GM12878 (cell line): ENCODE data around the gene CRY1. TPM values are rescaled to one million over a fixed set of nuclear protein-coding genes. Genes with fewer than 3 reads are reported as not detected.

ENCODE experiments used
- ATAC-seq: fragments of 200-7000 bp; cut with Tn5 transposase; 3 replicates; pipeline ENCODE4 v1.9.1; 2020; ENCODE audit warnings: mild to moderate bottlenecking, moderate library complexity
- BruUV-seq: library from RNA; stranded (reverse); fragments of 400-500 nt; replicated peaks from 2 replicates; lab custom pipeline; 2021; lab: Mats Ljungman, UMichigan
- CTCF ChIA-PET: fragments of 300-600 bp; sonication (Branson Sonifier 250); formaldehyde crosslinking; extraction: SDS; loops from one replicate; lab custom pipeline; 2021; ENCODE audit warnings: inconsistent platforms; lab: Yijun Ruan, JAX
- POLR2A ChIA-PET: fragments of 350-600 bp; formaldehyde crosslinking; extraction: SDS; loops from one replicate; lab custom pipeline; 2021; ENCODE audit warnings: inconsistent platforms; lab: Charles Lee
- RAD21 ChIA-PET: fragments of 300-600 bp; sonication (Branson Sonifier 250); formaldehyde crosslinking; loops from one replicate; lab custom pipeline; 2023; ENCODE audit warnings: antibody characterized with exemption; ENCODE audit not compliant: unreplicated experiment; lab: Charles Lee
- SMC1A ChIA-PET: fragments of 300-600 bp; sonication (Branson Sonifier 250); formaldehyde crosslinking; loops from one replicate; lab custom pipeline; 2023; ENCODE audit not compliant: unreplicated experiment, uncharacterized antibody; lab: Charles Lee
- DNase-seq: peaks from one replicate; pipeline ENCODE4 v3.0.0-alpha.2; 2011; ENCODE audit warnings: low read depth, low spot score
- FAIRE-seq: peaks from 3 replicates; lab custom pipeline; 2011; peaks lifted over from hg19 to GRCh38; lab: Jason Lieb, UNC
- H2AFZ ChIP-seq: 2 replicates; pipeline ENCODE4 v1.6.0; 2011; ENCODE audit warnings: low read depth, low read length, control low read depth; ENCODE audit not compliant: control insufficient read depth
- H3K27ac ChIP-seq: 2 replicates; pipeline ENCODE4 v1.5.1; 2011; ENCODE audit warnings: control low read depth; ENCODE audit not compliant: control insufficient read depth, insufficient read depth
- H3K27me3 ChIP-seq, 2 experiments: replicated peaks in 1 of 2; 2 replicates each; pipeline versions ENCODE4 v1.6.0 to v1.6.1; 2011; ENCODE audit warnings: low read length in 1 of 2; ENCODE audit not compliant: control insufficient read depth in 2 of 2, insufficient read depth in 2 of 2
- H3K36me3 ChIP-seq, 2 experiments: 2 replicates each; pipeline ENCODE4 v1.5.1; 2011; ENCODE audit warnings: low read length in 1 of 2; ENCODE audit not compliant: control insufficient read depth in 2 of 2, insufficient read depth in 2 of 2
- H3K4me1 ChIP-seq: 2 replicates; pipeline ENCODE4 v1.6.1; 2011; ENCODE audit warnings: mild to moderate bottlenecking, low read length, moderate library complexity, mixed read lengths; ENCODE audit not compliant: control insufficient read depth, insufficient read depth
- H3K4me2 ChIP-seq: 2 replicates; pipeline ENCODE4 v1.6.0; 2011; ENCODE audit warnings: control low read depth; ENCODE audit not compliant: control insufficient read depth, insufficient read depth
- H3K4me3 ChIP-seq: fragments of 200-600 bp; sonication (generic); 2 replicates; pipeline ENCODE4 v1.5.1; 2016
- H3K79me2 ChIP-seq: 2 replicates; pipeline ENCODE4 v1.6.0; 2011; ENCODE audit warnings: low read length; ENCODE audit not compliant: control insufficient read depth, insufficient read depth
- H3K9ac ChIP-seq: 2 replicates; pipeline ENCODE4 v1.8.0; 2011; ENCODE audit warnings: low read length, control low read depth, mixed read lengths; ENCODE audit not compliant: control insufficient read depth, insufficient read depth
- H3K9me3 ChIP-seq: replicated peaks from 3 replicates; pipeline ENCODE4 v1.5.1; 2011; ENCODE audit warnings: mild to moderate bottlenecking, low read length; ENCODE audit not compliant: control insufficient read depth, insufficient read depth
- H4K20me1 ChIP-seq: 2 replicates; pipeline ENCODE4 v1.6.0; 2011; ENCODE audit not compliant: control insufficient read depth, insufficient read depth
- CBX3 ChIP-seq: fragments of 200-600 bp; sonication (generic); IDR thresholded peaks from 2 replicates; pipeline ENCODE4 v1.6.1; 2016; ENCODE audit warnings: low read depth, borderline replicate concordance
- EP300 ChIP-seq, 2 experiments: fragments of 150-350 bp in 1 of 2; IDR thresholded peaks; 2 replicates each; pipeline ENCODE4 v1.6.1; 2011 to 2012; ENCODE audit warnings: low read depth in 2 of 2, low read length in 2 of 2, borderline replicate concordance in 1 of 2, improper control_type of control experiment in 1 of 2, inconsistent platforms in 1 of 2; ENCODE audit not compliant: control insufficient read depth in 1 of 2
- GATAD2B ChIP-seq: fragments of 450-650 bp; conservative IDR thresholded peaks from 2 replicates; pipeline ENCODE4 v1.6.1; 2017; ENCODE audit warnings: low read depth, mild to moderate bottlenecking, moderate library complexity
- HDAC2 ChIP-seq: fragments of 200-600 bp; sonication (generic); IDR thresholded peaks from 2 replicates; pipeline ENCODE4 v1.6.1; 2017
- JUND ChIP-seq: IDR thresholded peaks from 2 replicates; pipeline ENCODE4 v1.6.1; 2012; ENCODE audit warnings: low read depth, mild to moderate bottlenecking, low read length, improper control_type of control experiment, moderate library complexity
- PAX8 ChIP-seq: fragments of 450-650 bp; IDR thresholded peaks from 2 replicates; pipeline ENCODE4 v1.6.1; 2017; ENCODE audit warnings: mild to moderate bottlenecking, moderate library complexity
- RFX5 ChIP-seq: IDR thresholded peaks from 2 replicates; pipeline ENCODE4 v1.6.1; 2011; ENCODE audit warnings: low read depth, low read length, improper control_type of control experiment
- SREBF1 ChIP-seq: IDR thresholded peaks from 2 replicates; pipeline ENCODE4 v1.6.1; 2012; ENCODE audit warnings: mild to moderate bottlenecking, low read length
- ZNF274 ChIP-seq: IDR thresholded peaks from one replicate; pipeline ENCODE4 v1.8.0; 2011; ENCODE audit not compliant: insufficient read length, insufficient read depth
- ZNF622 ChIP-seq: fragments of 450-650 bp; IDR thresholded peaks from 2 replicates; pipeline ENCODE4 v1.6.1; 2017; ENCODE audit warnings: mild to moderate bottlenecking, inconsistent platforms
- WGBS: methylation state at CpG from one replicate; pipeline ENCODE4 v1.1.6; 2016; ENCODE audit warnings: low lambda C conversion rate; ENCODE audit not compliant: insufficient replicate concordance, insufficient coverage; ENCODE audit errors: missing lambda C conversion rate; 5-methylcytosine and 5-hydroxymethylcytosine counted together
- in situ Hi-C: fragments of 300-500 bp; cut with MboI; formaldehyde crosslinking; loops from 9 replicates; pipeline ENCODE4 v1.14.3; 2018; ENCODE audit warnings: mixed read lengths
- intact Hi-C: fragments of 100-400 bp; cut with micrococcal nuclease; formaldehyde crosslinking; loops from one replicate; pipeline ENCODE4 v1.14.2; 2022; ENCODE audit not compliant: unreplicated experiment
- polyA plus RNA-seq, 11 experiments: library from polyadenylated mRNA; depleted of rRNA in 4 of 11; unstranded in 6 of 11; stranded (reverse) in 5 of 11; fragments of >200 nt; fragmentation: Nextera tagmentation in 4 of 11; fragmentation: Illumina TruSeq in 1 of 11; extraction: Ambion mirVana in 4 of 11; extraction: Trizol in 1 of 11; gene quantifications; 1 replicate in 1 of 11; 2 replicates in 10 of 11; pipeline versions ENCODE4 v1.2.1 to v1.2.3, GENCODE V29; 2011 to 2016; ENCODE audit warnings: inconsistent platforms in 2 of 11, missing spikeins in 2 of 11, low read depth in 1 of 11
- total RNA-seq, 4 experiments: library from RNA; depleted of rRNA in 3 of 4; stranded (reverse); fragments of >200 nt in 3 of 4; fragmentation: Illumina TruSeq in 1 of 4; extraction: Trizol in 1 of 4; gene quantifications; 2 replicates each; pipeline versions ENCODE4 v1.2.1 to v1.2.3, GENCODE V29; 2013 to 2021
- TF ChIP-seq, protein P1 (sequence below): fragments of 450-650 bp; IDR thresholded peaks from 2 replicates; pipeline ENCODE4 v1.6.1; 2017; ENCODE audit warnings: low read depth, mild to moderate bottlenecking, moderate library complexity
- TF ChIP-seq, protein P2 (sequence below): IDR thresholded peaks from 2 replicates; pipeline ENCODE4 v1.6.1; 2012; ENCODE audit warnings: low read depth, low read length, improper control_type of control experiment
- TF ChIP-seq, protein P3 (sequence below): IDR thresholded peaks from 2 replicates; pipeline ENCODE4 v1.6.1; 2011; ENCODE audit warnings: low read depth, mild to moderate bottlenecking, low read length, moderate library complexity, borderline replicate concordance; ENCODE audit errors: extremely low read depth

Gene CRY1
- total and polyA plus RNA-seq, 10 of the 15 experiments (the other 5 are each of a cell fraction or from before 2014, with no cell fraction given): 1.6 to 10.9 (median 5.4) TPM

DNA sequence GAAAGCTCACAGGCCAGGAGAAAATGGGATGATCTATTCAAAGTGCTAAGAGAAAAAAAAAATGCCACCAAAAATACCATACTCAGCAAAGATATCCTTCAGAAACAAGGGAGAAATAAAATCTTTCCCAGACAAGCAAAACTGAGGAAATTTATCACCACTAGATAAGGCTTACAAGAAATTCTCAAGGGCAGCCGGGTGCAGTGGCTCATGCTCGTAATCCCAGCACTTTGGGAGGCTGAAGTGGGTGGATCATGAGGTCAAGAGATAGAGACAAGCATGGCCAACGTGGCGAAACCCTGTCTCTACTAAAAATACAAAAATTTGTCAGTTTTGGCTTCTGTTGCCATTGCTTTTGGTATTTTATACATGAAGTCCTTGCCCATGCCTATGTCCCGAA lies 48.2 kb downstream of the CRY1 start:
- RAD21 ChIA-PET: no interaction called here
- H3K79me2 ChIP-seq: no peaks in the 10 kb centered on the region
- H3K36me3 ChIP-seq: no peaks in the 10 kb centered on the region
- H3K27me3 ChIP-seq: no peaks in the 10 kb centered on the region; a peak in 1 of 4 replicates
- ATAC-seq (no peak), DNase-seq (no peak), FAIRE-seq (no peak)
- in situ Hi-C loops (no loop called here), intact Hi-C loops (no loop called here)
- POLR2A ChIA-PET: no interaction called here
- H3K9ac ChIP-seq: no peak overlapping the region
- H3K4me1 ChIP-seq: no peaks in the 10 kb centered on the region
- 27% methylated on average over 5 of the region's 5 CpGs for WGBS
- no peak overlapping the region for H2AFZ ChIP-seq
- H3K4me2 ChIP-seq: no peak overlapping the region
- CTCF ChIA-PET: no interaction called here
- no peaks in the 10 kb centered on the region for H4K20me1 ChIP-seq
- no peaks in the 10 kb centered on the region; the same call in 2 of the 3 replicates for H3K9me3 ChIP-seq
- TF ChIP-seq EP300 (IDR thresholded peaks at IDR 0.05; ENCODE audit: borderline replicate concordance in 1 of 2, control insufficient read depth in 1 of 2, low read depth in 2 of 2, low read length in 2 of 2): no peak
- TF ChIP-seq, protein P1, sequence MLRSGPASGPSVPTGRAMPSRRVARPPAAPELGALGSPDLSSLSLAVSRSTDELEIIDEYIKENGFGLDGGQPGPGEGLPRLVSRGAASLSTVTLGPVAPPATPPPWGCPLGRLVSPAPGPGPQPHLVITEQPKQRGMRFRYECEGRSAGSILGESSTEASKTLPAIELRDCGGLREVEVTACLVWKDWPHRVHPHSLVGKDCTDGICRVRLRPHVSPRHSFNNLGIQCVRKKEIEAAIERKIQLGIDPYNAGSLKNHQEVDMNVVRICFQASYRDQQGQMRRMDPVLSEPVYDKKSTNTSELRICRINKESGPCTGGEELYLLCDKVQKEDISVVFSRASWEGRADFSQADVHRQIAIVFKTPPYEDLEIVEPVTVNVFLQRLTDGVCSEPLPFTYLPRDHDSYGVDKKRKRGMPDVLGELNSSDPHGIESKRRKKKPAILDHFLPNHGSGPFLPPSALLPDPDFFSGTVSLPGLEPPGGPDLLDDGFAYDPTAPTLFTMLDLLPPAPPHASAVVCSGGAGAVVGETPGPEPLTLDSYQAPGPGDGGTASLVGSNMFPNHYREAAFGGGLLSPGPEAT: no peak
- TF ChIP-seq ZNF274: no peak
- TF ChIP-seq RFX5: no peak
- TF ChIP-seq, protein P2, sequence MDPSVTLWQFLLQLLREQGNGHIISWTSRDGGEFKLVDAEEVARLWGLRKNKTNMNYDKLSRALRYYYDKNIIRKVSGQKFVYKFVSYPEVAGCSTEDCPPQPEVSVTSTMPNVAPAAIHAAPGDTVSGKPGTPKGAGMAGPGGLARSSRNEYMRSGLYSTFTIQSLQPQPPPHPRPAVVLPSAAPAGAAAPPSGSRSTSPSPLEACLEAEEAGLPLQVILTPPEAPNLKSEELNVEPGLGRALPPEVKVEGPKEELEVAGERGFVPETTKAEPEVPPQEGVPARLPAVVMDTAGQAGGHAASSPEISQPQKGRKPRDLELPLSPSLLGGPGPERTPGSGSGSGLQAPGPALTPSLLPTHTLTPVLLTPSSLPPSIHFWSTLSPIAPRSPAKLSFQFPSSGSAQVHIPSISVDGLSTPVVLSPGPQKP: no peak
- no peak for TF ChIP-seq PAX8
- no peak for TF ChIP-seq CBX3
- TF ChIP-seq HDAC2: no peak
- TF ChIP-seq, protein P3, sequence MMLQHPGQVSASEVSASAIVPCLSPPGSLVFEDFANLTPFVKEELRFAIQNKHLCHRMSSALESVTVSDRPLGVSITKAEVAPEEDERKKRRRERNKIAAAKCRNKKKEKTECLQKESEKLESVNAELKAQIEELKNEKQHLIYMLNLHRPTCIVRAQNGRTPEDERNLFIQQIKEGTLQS: no peak
- TF ChIP-seq SREBF1: no peak
- TF ChIP-seq JUND: no peak
- TF ChIP-seq ZNF622: no peak
- no peak for TF ChIP-seq GATAD2B
- SMC1A ChIA-PET: interaction anchor here (1.1 kb wide), 1 partner anchor 22 kb away, joined by 3 read pairs; no protein-coding TSS in a partner anchor
- no TSS peak for BruUV-seq
- H3K4me3 ChIP-seq: no peak overlapping the region
- no peak overlapping the region for H3K27ac ChIP-seq
